ENCODE measurements around the gene PCBP4.

Gene PCBP4

GRCh38 chr3:51974277-51974962, 7.2 kb upstream of the PCBP4 start:
- no peak for DNase-seq (ENCODE audit: low read depth, low spot score)

DNA sequence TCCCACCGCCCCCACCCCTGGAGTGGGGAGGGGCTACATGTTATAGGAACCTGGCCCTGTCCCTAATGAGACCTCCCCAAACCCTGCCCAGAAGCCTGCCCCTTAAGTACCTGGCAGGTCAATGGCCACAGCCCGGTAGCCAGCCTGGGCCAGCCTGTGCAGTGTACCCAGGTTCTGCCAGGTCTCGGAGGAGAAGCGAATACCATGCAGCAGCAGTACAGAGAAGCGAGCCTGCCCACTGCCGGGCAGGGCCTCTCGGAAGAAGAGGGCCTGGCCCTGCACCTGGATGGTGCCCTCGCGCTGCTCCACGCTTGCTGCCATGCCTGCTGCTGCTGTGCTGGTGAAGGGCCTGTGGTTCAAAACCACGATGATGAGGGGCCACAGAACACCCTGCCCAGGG, 4.1 kb upstream of the PCBP4 start:
- no peak for DNase-seq (ENCODE audit: low read depth, low spot score)

DNA sequence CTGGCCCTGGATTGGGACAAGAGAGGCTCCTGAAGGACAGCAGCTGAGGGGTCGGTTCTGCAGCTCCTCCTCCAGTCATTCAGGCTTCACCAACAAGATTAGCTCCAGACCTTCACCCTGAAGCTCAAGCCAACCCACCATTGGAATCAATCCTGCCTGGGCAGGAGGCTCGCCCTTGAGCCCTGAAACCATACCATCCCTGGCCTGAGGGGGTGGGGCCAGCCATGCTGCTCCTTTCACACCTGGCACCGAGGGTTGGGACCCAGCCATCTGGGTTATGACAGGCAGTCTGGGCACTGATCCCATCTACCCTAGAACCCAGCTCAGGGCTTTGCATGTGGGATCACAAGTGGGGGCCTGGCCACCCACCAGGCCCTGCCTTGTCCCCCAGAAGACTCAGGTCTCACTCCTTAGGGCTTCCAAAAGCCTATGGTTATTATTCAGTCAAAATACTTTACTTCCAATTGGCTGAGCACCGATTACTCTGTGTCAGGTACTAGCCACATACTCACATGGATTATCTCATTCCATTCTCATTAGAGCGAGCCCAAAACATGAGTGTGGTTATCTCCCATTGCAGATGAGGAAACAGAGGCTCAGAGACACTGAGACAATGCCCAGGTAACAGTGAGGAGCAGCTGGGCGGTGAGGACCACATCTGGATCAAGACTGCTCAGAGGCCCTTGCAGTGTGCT, 3.5 kb upstream of the PCBP4 start:
- DNase-seq (ENCODE audit: low read depth, low spot score), result no peak

DNA sequence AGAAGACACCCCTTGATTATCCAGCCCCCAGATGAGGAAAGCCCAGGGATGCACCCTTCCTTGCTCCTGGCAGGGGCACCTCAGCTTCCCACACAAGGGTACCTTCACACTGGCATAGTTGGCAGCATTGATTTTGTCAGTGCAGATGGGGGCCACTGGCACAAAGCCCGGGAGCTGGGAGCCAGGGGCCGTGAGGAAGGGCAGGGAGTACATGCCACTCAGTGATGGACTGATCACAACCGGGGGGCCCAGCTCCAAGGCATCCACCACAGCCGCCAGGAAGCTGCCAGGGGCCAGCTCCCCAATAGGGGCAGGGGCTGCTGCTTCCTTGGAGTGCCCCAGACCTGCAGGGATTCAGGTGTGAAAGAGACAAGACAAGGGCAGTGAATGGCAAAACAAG, 2.6 kb upstream of the PCBP4 start:
- no peak for DNase-seq (ENCODE audit: low read depth, low spot score)

GRCh38 chr3:51968883-51969678, 1.8 kb upstream of the PCBP4 start:
- DNase-seq (ENCODE audit: low read depth, low spot score), result no peak

DNA sequence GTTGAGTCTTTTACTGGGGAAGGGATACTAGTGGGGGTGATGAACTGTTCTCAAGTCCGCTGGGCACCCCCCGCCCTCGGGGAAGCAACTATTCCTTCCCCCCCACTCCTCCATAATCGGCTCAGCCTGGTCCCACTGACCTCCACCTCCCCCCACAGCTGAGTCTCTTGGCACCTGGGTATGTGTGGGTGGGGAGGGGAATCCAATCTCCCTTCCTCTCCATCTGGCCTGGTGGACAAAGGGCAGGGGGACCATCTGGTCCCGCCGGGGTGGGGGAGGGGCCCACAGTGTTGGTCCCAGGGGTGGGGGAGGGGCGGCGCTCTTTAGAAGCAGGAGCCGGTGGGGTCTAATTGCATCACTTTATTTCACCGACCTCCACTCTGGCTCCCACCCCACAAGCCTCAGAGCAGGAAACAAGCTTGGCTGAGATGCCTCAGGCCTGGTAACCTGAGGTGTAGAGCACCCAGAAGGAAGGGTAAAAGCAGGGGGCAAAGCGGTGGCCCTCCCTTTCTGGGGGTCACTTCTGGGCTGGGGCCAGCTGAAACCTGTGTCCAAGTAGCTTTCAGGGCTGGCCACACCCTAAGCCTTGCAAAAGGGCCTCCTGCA, 1.0 kb upstream of the PCBP4 start:
- no peak for DNase-seq (ENCODE audit: low read depth, low spot score)

DNA sequence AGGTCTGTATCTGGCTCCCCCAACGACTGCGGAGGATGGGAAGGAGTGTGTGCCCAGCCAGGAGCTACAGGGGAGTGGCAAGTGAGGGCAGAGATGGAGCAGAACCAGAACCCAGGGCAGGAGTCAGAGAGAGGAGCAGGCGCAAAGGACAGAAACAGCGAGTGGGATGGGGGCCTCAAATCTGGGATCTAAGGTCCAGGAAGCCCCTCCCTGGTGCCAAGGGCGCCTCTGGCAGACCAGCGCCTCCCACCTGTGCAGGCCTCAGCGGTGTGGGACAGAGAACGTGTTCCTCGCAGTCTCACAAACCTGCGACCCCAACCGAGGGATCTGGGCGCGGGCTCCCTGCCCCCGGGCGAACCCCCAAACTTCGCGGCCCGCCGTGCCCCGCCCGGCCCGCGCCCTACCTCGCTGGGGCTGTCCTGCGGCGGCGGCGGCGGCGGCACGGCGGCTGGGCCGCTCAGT, 301 bp downstream of the PCBP4 start:
- DNase-seq (ENCODE audit: low read depth, low spot score), result no peak

GRCh38 chr3:51966486-51966885, 768 bp downstream of the PCBP4 start:
- DNase-seq (ENCODE audit: low read depth, low spot score), result no peak

- DNase-seq (ENCODE audit: low read depth, low spot score), result no peak
Observed at GRCh38 chr3:51966016-51966415, 1.2 kb downstream of the PCBP4 start.

DNA sequence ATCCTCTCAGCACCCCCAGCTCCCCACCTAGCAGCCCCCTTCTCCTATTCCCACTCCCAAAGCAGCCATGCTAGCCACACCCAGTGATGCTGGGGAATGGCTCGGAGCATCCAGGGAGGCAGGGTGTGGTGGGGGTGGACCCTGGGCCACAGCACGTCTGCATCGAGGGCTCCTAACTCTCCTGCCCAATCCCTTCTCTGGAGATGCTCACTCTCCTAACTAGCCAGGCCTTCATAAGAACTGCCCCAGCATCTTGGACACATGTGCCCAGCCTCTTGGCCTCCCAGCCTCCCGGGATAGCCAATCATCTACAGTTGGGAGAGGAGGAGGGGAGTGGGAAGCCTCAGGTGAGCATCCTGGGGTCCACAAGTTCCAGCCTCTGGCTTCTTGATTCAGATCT, 2.7 kb downstream of the PCBP4 start:
- DNase-seq (ENCODE audit: low read depth, low spot score), result no peak

GRCh38 chr3:51963951-51964451, 3.3 kb downstream of the PCBP4 start:
- DNase-seq (ENCODE audit: low read depth, low spot score), result no peak

- no peak for DNase-seq (ENCODE audit: low read depth, low spot score)
Observed at GRCh38 chr3:51962854-51963530, 4.3 kb downstream of the PCBP4 start.

- DNase-seq (ENCODE audit: low read depth, low spot score), result no peak
Observed at GRCh38 chr3:51961602-51962569, 5.4 kb downstream of the PCBP4 start.

DNA sequence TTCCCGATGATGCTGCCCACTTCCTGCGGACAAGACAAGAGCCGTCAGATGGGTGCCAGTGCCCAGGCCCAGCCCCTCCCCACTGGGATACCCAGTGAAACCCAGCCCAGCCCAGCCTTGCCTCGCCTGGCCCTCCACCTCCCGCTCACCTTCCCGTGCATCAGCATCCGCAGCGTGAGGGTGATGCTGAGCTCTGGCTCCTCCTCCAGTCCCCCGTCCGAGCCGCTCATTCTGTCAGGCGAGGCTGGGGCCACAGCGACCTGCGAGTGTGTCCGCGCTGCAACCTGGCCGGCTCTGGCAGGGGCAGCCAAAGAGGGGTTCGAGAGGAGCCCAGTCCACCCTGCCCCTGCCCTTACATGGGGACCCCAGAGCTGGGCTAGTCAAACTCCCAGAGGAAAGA, 6.2 kb downstream of the PCBP4 start:
- DNase-seq (ENCODE audit: low read depth, low spot score), result no peak

DNA sequence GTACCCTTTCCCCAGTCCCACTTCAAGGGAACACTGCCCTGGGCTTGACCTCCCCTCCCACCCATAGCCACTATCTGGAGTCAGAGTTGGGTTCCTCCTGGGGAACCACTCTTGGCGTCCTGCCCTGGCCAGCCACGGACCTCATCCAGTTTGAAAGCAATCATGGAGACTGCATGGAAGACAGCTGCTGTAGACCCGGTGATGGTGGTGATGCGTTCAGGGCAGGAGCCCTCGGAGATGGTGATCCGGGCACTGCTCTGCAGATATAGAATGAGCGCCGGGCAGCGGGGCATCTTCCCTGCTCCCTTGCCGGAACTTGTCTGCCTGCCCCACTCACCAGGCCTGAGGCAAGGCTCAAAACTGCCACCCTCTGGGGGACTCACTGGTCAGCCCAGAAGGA, 6.9 kb downstream of the PCBP4 start:
- no peak for DNase-seq (ENCODE audit: low read depth, low spot score)

DNA sequence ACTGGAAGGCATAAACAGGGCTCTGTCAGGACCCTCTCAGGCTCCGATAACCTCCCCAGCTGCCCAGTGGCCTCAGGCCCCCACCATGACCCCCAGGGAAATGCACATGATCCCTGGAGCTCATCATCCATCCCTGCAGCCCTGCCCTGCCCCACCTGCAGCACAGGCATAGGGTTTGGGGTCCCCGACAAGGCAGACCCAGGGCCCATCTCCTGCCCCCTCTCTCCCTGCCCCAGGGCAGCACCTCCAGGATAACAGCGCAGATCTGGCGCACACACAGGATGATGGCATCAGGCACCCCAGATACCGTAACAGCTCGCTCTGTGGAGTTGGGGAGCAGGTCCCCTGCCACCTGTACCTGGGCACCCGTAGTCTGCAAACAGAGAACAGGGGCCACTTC, 7.6 kb downstream of the PCBP4 start:
- no peak for DNase-seq (ENCODE audit: low read depth, low spot score)

- DNase-seq (ENCODE audit: low read depth, low spot score), result no peak
Observed at GRCh38 chr3:51958603-51959521, 8.4 kb downstream of the PCBP4 start.

GRCh38 chr3:51957520-51958205, 9.6 kb downstream of the PCBP4 start:
- no peak for DNase-seq (ENCODE audit: low read depth, low spot score)

All from brain pericyte (primary cell).